Peyer's patch (tissue), 4 donors: ENCODE data around the gene CCR5AS.

Experiments
- POLR2A ChIP-seq, 2 donors: fragments of 450-650 bp; IDR thresholded peaks; one replicate each; pipeline ENCODE4 v1.5.1; 2017; ENCODE audit warnings: antibody characterized with exemption in 2 of 2, mild to moderate bottlenecking in 2 of 2, moderate library complexity in 2 of 2
- TF ChIP-seq, protein P1 (sequence below), 6 experiments: fragments of 450-650 bp in 4 of 6; fragments of 200-600 bp in 2 of 6; sonication (generic) in 1 of 6; IDR thresholded peaks; one replicate each; pipeline ENCODE4 v1.5.1; 2017 to 2019; ENCODE audit warnings: antibody characterized with exemption in 6 of 6, mild to moderate bottlenecking in 3 of 6, moderate library complexity in 1 of 6

DNA sequence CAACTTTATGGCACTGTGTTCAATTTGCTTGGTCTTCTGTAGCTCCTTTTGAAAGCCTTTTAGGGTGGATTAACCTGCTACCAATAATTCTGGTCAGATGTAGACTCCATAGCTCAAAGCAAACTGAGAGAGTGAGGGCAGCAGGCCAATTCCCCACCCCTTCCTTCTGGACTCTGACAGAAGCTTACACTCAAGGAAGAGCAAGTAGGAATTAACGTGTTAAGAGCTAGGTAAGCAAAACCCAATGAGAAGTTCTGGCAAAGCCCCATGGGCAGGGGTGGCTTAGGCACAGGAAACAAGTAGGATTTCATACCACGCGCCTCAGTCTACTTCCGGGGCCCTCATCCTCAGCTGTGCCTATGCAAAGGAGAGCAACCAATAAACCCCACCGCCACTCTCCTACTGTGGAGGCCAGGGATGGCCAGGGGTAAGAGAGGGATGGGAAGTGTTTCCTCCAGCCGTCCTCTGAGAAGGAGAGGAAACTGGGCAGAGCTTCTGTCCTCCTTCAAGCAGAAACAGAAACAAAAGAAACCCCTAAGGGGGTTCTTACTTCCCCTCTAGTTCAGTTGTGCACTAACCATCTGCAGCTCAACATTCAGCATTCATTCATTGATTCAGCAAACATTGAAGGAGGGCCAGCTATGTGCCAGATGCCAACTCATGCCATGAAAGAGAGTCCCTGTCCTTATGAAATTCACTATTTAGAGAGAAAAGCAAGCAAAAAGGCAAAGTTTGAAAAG is 23.5 kb downstream of the CCR5AS start:
- TF ChIP-seq, protein P1, sequence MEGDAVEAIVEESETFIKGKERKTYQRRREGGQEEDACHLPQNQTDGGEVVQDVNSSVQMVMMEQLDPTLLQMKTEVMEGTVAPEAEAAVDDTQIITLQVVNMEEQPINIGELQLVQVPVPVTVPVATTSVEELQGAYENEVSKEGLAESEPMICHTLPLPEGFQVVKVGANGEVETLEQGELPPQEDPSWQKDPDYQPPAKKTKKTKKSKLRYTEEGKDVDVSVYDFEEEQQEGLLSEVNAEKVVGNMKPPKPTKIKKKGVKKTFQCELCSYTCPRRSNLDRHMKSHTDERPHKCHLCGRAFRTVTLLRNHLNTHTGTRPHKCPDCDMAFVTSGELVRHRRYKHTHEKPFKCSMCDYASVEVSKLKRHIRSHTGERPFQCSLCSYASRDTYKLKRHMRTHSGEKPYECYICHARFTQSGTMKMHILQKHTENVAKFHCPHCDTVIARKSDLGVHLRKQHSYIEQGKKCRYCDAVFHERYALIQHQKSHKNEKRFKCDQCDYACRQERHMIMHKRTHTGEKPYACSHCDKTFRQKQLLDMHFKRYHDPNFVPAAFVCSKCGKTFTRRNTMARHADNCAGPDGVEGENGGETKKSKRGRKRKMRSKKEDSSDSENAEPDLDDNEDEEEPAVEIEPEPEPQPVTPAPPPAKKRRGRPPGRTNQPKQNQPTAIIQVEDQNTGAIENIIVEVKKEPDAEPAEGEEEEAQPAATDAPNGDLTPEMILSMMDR (IDR thresholded peaks at IDR 0.05), result no peak
- TF ChIP-seq POLR2A (IDR thresholded peaks at IDR 0.05), result no peak
